Subcutaneous abdominal adipose tissue (tissue), 5 donors: ENCODE data around the gene DYNC2LI1.
A peak's percentile ranks its signal among the peaks of the same experiment; 100 is the strongest.

Experiments
- H3K27ac ChIP-seq: one replicate; pipeline ENCODE4 v1.7.0; 2013; ENCODE audit warnings: low read depth, mild to moderate bottlenecking, inconsistent platforms, low read length, moderate library complexity
- H3K27me3 ChIP-seq, 5 donors: one replicate each; pipeline ENCODE4 v1.7.0; 2013; ENCODE audit warnings: low read length in 5 of 5, inconsistent platforms in 1 of 5; ENCODE audit not compliant: control insufficient read depth in 5 of 5, insufficient read depth in 4 of 5
- H3K36me3 ChIP-seq, 5 donors: one replicate each; pipeline ENCODE4 v1.7.0; 2013; ENCODE audit warnings: low read length in 5 of 5; ENCODE audit not compliant: control insufficient read depth in 5 of 5, insufficient read depth in 5 of 5
- H3K4me1 ChIP-seq, 5 donors: one replicate each; pipeline ENCODE4 v1.7.0; 2013; ENCODE audit warnings: low read length in 5 of 5, mild to moderate bottlenecking in 3 of 5, moderate library complexity in 1 of 5; ENCODE audit not compliant: control insufficient read depth in 5 of 5, insufficient read depth in 5 of 5
- H3K4me3 ChIP-seq, 5 donors: one replicate each; pipeline ENCODE4 v1.7.0; 2013; ENCODE audit warnings: low read length in 5 of 5, low read depth in 1 of 5
- H3K9ac ChIP-seq, 5 donors: one replicate each; pipeline ENCODE4 v1.7.0; 2013; ENCODE audit warnings: low read length in 5 of 5, mild to moderate bottlenecking in 4 of 5, moderate library complexity in 3 of 5
- H3K9me3 ChIP-seq, 5 donors: one replicate each; pipeline ENCODE4 v1.7.0; 2013; ENCODE audit warnings: low read length in 5 of 5; ENCODE audit not compliant: control insufficient read depth in 5 of 5
- donor health status: healthy.
- donor health status: healthy.
- donor health status: healthy.
- donor health status: healthy.
- donor health status: healthy.

The DYNC2LI1 gene

GRCh38 chr2:43824512-43824911 lies 50.7 kb downstream of the DYNC2LI1 start:
- H3K27me3 ChIP-seq, result peaks cover 0 to 9% (median 0%) of the 10 kb centered on the region in 5 donors
- H3K27ac ChIP-seq, result no peak overlapping the region
- H3K36me3 ChIP-seq, result no peaks in the 10 kb centered on the region
- H3K4me1 ChIP-seq, result no peaks in the 10 kb centered on the region
- no peak overlapping the region for H3K4me3 ChIP-seq
- H3K9ac ChIP-seq, result no peak overlapping the region
- no peaks in the 10 kb centered on the region for H3K9me3 ChIP-seq

DNA sequence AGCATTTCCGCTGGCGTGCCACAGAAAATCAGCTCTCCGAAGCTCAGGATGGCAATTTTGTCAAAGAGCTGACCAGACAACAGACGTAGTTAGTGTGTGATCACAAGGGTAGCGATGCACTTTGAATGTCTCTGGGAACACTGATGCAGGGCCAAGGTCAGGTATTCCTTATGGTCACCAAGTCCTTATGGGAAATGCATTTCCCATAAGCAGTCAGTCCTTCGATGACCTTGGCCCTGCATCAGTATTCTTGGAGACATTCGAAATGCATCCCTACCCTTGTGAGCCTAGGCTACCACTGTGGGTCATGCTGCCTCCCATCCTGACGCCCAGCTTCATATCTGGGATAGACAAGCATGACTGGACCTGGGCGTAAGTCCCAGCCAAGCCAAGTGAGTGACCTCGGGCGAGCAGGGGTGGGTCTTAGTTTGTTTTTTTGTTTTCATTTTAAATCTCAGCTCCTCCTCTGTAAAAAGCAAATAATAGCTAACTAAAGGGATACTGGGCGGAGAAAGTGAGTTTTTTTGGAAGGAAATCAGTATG lies 51.2 kb downstream of the DYNC2LI1 start:
- Histone ChIP-seq H3K9ac (no peak overlapping the region), H3K27ac (no peak overlapping the region), H3K9me3 (no peaks in the 10 kb centered on the region), H3K4me3 (no peak overlapping the region), H3K4me1 (no peaks in the 10 kb centered on the region), H3K27me3 (peaks cover 0 to 9% (median 0%) of the 10 kb centered on the region in 5 donors), H3K36me3 (no peaks in the 10 kb centered on the region)

DNA sequence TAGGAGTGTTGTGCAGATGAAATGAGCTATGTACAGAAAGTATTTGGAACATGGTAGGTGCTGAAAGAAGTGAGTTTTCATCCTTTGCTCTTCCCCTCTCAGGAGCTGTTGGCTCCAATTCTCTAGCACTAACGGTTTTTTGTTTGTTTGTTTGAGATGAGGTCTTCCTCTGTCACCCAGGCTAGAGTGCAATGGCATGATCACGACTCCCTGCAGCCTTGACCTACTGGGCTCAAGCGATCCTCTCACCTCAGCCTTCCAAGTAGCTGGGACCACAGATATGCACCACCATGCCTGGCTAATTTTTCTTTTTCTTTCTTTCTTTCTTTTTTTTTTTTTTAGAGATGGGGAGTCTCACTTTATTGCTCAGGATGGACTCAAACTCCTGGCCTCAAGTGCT lies 52.0 kb downstream of the DYNC2LI1 start:
- no peaks in the 10 kb centered on the region for H3K36me3 ChIP-seq
- no peak overlapping the region for H3K9ac ChIP-seq
- H3K9me3 ChIP-seq, result no peaks in the 10 kb centered on the region
- H3K27me3 ChIP-seq, result peaks cover 0 to 9% (median 0%) of the 10 kb centered on the region in 5 donors
- H3K27ac ChIP-seq, result no peak overlapping the region
- no peaks in the 10 kb centered on the region for H3K4me1 ChIP-seq
- no peak overlapping the region for H3K4me3 ChIP-seq

GRCh38 chr2:43826305-43827250 lies 52.7 kb downstream of the DYNC2LI1 start:
- H3K27ac ChIP-seq, result no peak overlapping the region
- peaks cover 0 to 4% (median 3%) of the 10 kb centered on the region in 5 donors for H3K4me1 ChIP-seq
- no peaks in the 10 kb centered on the region for H3K36me3 ChIP-seq
- peaks cover 0 to 12% (median 0%) of the 10 kb centered on the region in 5 donors for H3K27me3 ChIP-seq
- H3K9me3 ChIP-seq, result no peaks in the 10 kb centered on the region
- no peak overlapping the region for H3K9ac ChIP-seq
- no peak overlapping the region for H3K4me3 ChIP-seq

- Histone ChIP-seq H3K27me3 (peaks cover 0 to 9% (median 0%) of the 10 kb centered on the region in 5 donors), H3K9me3 (no peaks in the 10 kb centered on the region), H3K27ac (no peak overlapping the region), H3K9ac (no peak overlapping the region), H3K4me1 (peaks cover 0 to 10% (median 9%) of the 10 kb centered on the region in 5 donors), H3K36me3 (no peaks in the 10 kb centered on the region), H3K4me3 (peak overlapping the region; percentile 39 to 64 (median 61))
Measured at GRCh38 chr2:43831543-43832294, 57.9 kb downstream of the DYNC2LI1 start.

DNA sequence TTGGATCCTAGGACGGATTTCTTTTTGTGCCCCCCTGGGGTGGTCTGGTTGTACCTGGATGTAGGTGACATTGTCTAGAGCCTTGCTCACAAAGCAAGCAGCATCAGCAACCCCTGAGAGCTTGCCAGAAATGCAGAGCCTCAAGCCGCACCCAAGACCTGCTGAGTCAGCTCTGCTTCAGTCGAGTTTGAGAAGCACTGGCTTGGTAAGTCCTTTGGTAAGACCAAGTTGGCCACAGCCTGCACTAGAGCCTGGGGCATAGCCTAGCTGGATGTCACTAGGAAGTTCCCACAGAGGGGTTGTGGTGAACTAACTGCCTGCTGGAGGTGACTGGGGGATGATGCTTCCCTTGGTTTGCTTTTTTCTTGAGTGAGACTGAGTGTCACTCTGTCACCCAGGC lies 58.6 kb downstream of the DYNC2LI1 start:
- H3K4me1 ChIP-seq, result peaks cover 0 to 10% (median 9%) of the 10 kb centered on the region in 5 donors
- no peaks in the 10 kb centered on the region for H3K9me3 ChIP-seq
- peaks cover 0 to 9% (median 0%) of the 10 kb centered on the region in 5 donors for H3K27me3 ChIP-seq
- H3K36me3 ChIP-seq, result no peaks in the 10 kb centered on the region
- no peak overlapping the region for H3K4me3 ChIP-seq
- H3K9ac ChIP-seq, result no peak overlapping the region
- H3K27ac ChIP-seq, result no peak overlapping the region

- Histone ChIP-seq H3K27ac (no peak overlapping the region), H3K4me1 (peaks cover 2 to 16% (median 9%) of the 10 kb centered on the region in 5 donors)
Measured at GRCh38 chr2:43837033-43837432, 63.2 kb downstream of the DYNC2LI1 start.

DNA sequence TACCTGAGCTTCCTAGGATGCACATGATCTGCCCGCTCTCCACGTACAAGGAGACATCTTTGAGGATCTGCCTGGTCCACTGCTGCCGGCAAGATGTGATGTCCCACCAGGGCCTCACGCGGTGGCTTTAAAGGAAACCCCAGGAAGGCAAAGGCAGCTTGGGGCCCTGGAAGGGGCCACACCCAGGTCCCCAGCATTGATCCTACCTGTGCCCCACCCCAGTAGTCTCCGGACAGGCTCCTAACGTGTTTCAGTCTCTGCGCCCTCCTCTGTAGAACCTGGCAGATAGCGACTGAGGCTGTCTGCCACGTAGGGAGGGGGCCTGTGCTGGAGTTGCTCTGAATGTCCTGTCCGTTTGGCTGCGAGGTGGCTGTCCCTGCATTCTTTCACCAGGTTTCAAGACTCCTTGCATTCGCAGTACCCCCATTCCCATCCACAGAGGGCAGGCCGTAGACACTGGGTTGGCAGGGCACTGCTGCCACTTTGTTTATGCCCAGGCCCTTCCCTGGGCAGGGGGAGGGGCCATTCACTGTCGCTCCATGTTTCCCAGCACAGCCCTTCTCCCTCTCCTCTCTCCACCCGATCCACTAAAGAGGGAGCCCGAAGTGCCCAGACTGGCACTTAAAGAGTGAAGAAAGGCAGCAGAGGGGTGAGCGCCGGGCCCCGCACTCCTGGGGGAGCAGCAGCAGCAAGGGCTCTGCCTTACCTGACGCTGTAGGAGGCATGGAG lies 64.2 kb downstream of the DYNC2LI1 start:
- no peaks in the 10 kb centered on the region for H3K27me3 ChIP-seq
- H3K4me3 ChIP-seq, result no peak overlapping the region
- H3K9ac ChIP-seq, result no peak overlapping the region
- H3K4me1 ChIP-seq, result peaks cover 2 to 11% (median 7%) of the 10 kb centered on the region in 5 donors
- H3K9me3 ChIP-seq, result no peaks in the 10 kb centered on the region
- no peaks in the 10 kb centered on the region for H3K36me3 ChIP-seq
- no peak overlapping the region for H3K27ac ChIP-seq

More at GRCh38 chr2:43837033-43837432, 63.2 kb downstream of the DYNC2LI1 start:
- no peaks in the 10 kb centered on the region for H3K36me3 ChIP-seq
- H3K9ac ChIP-seq, result no peak overlapping the region
- no peak overlapping the region for H3K4me3 ChIP-seq
- H3K27me3 ChIP-seq, result peaks cover 0 to 4% (median 0%) of the 10 kb centered on the region in 5 donors
- no peaks in the 10 kb centered on the region for H3K9me3 ChIP-seq

- H3K4me1 ChIP-seq, result peaks cover 2 to 11% (median 7%) of the 10 kb centered on the region in 5 donors
- H3K9ac ChIP-seq, result no peak within 1 kb of the TSS
- H3K27ac ChIP-seq, result no peak within 1 kb of the TSS
- H3K9me3 ChIP-seq, result no peaks in the 10 kb centered on the region
- no peaks in the 10 kb centered on the region for H3K27me3 ChIP-seq
- no peaks in the 10 kb centered on the region for H3K36me3 ChIP-seq
- H3K4me3 ChIP-seq, result no peak within 1 kb of the TSS
Measured at GRCh38 chr2:43838560-43839267, 64.9 kb downstream of the DYNC2LI1 start, which contains the start of the genes ABCG5 and ABCG8. ABCG5 (minus strand) TSS chr2:43838839; CDS start chr2:43838679, 160 bp downstream. ABCG8 (plus strand) TSS chr2:43838971; CDS start chr2:43839054, 83 bp downstream.
